K562 (cell line): Measurements from ENCODE around the gene ILKAP. TPM values are rescaled to one million over a fixed set of nuclear protein-coding genes. Genes with fewer than 3 reads are reported as not detected.

Experiments used
- ATAC-seq: fragments of 200-7000 bp; cut with Tn5 transposase; 3 replicates; pipeline ENCODE4 v1.9.1; 2020; ENCODE audit warnings: moderate library complexity
- BruUV-seq: library from RNA; stranded (reverse); fragments of 400-500 nt; replicated peaks from 2 replicates; lab custom pipeline; 2021; lab: Mats Ljungman, UMichigan
- CTCF ChIA-PET: fragments of 300-600 bp; formaldehyde crosslinking; extraction: SDS; loops from one replicate; lab custom pipeline; 2021; ENCODE audit warnings: low intra/inter-chr PET ratio; lab: Yijun Ruan, JAX
- POLR2A ChIA-PET: fragments of 300-600, 350-650 bp; sonication (Branson Sonifier 250); formaldehyde crosslinking; extraction: SDS; loops from one replicate; lab custom pipeline; 2021; ENCODE audit warnings: antibody characterized with exemption, inconsistent platforms; lab: Yijun Ruan, JAX
- DNase-seq, 4 experiments: peaks; one replicate each; pipeline versions ENCODE4 v3.0.0 to v3.0.0-alpha.2; 2011 to 2018; ENCODE audit warnings: low spot score in 3 of 4, mixed read lengths in 3 of 4; ENCODE audit errors: extremely low read depth in 1 of 4
- FAIRE-seq: peaks from 2 replicates; lab custom pipeline; 2011; peaks lifted over from hg19 to GRCh38; lab: Jason Lieb, UNC
- H2AFZ ChIP-seq: 2 replicates; pipeline ENCODE4 v1.6.0; 2011; ENCODE audit warnings: low read depth, low read length, control low read depth, inconsistent platforms
- H3K27ac ChIP-seq: fragments of 200-600 bp; 3 replicates; pipeline ENCODE4 v1.8.0; 2011; ENCODE audit warnings: low read depth, mild to moderate bottlenecking, control low read depth, inconsistent platforms, low read length, moderate library complexity, mixed read lengths; ENCODE audit errors: extremely low read depth
- H3K27me3 ChIP-seq, 2 experiments: fragments of 300-600 bp in 1 of 2; 2 replicates in 1 of 2; 3 replicates in 1 of 2; pipeline versions ENCODE4 v1.6.0 to v1.8.0; 2011; ENCODE audit warnings: inconsistent platforms in 2 of 2, low read length in 2 of 2, mild to moderate bottlenecking in 1 of 2, mixed read lengths in 1 of 2, moderate library complexity in 1 of 2; ENCODE audit not compliant: control insufficient read depth in 2 of 2, insufficient read depth in 2 of 2
- H3K36me3 ChIP-seq: fragments of 300-600 bp; 3 replicates; pipeline ENCODE4 v1.8.0; 2011; ENCODE audit warnings: mild to moderate bottlenecking, low read length, inconsistent platforms; ENCODE audit not compliant: control insufficient read depth, insufficient read depth
- H3K4me1 ChIP-seq, 2 experiments: fragments of 200-600 bp in 1 of 2; replicated peaks in 1 of 2; 2 replicates in 1 of 2; 3 replicates in 1 of 2; pipeline versions ENCODE4 v1.5.1 to v1.8.0; 2011; ENCODE audit warnings: inconsistent platforms in 2 of 2, low read length in 2 of 2, mild to moderate bottlenecking in 1 of 2, mixed read lengths in 1 of 2, moderate library complexity in 1 of 2; ENCODE audit not compliant: control insufficient read depth in 2 of 2, insufficient read depth in 2 of 2
- H3K4me2 ChIP-seq: 2 replicates; pipeline ENCODE4 v1.6.1; 2011; ENCODE audit warnings: low read length, control low read depth, inconsistent platforms, mixed read lengths; ENCODE audit not compliant: insufficient read depth
- H3K4me3 ChIP-seq: fragments of 200-600 bp; sonication (generic), shearing (Covaris generic); 2 replicates; pipeline ENCODE4 v1.5.1; 2016; ENCODE audit warnings: control low read depth, inconsistent platforms
- H3K79me2 ChIP-seq: fragments of 200-600 bp; 3 replicates; pipeline ENCODE4 v1.8.0; 2011; ENCODE audit warnings: low read length, inconsistent platforms; ENCODE audit not compliant: control insufficient read depth, insufficient read depth
- H3K9ac ChIP-seq, 2 experiments: 2 replicates each; pipeline versions ENCODE4 v1.6.0 to v1.6.1; 2011; ENCODE audit warnings: low read depth in 2 of 2, low read length in 2 of 2, control low read depth in 1 of 2, inconsistent platforms in 1 of 2, mild to moderate bottlenecking in 1 of 2, mixed read lengths in 1 of 2; ENCODE audit not compliant: insufficient read depth in 1 of 2
- H3K9me1 ChIP-seq: one replicate; pipeline ENCODE4 v1.6.0; 2011; ENCODE audit warnings: inconsistent platforms, mild to moderate bottlenecking, low read length, moderate library complexity; ENCODE audit not compliant: control insufficient read depth, insufficient read depth
- H3K9me3 ChIP-seq: replicated peaks from 2 replicates; pipeline ENCODE4 v1.5.1; 2011; ENCODE audit warnings: low read depth, low read length, inconsistent platforms; ENCODE audit not compliant: control insufficient read depth, insufficient read depth
- H4K20me1 ChIP-seq: replicated peaks from 2 replicates; pipeline ENCODE4 v1.6.1; 2011; ENCODE audit warnings: low read length, inconsistent platforms, mixed read lengths; ENCODE audit not compliant: control insufficient read depth, insufficient read depth
- ARNT ChIP-seq, 2 experiments: fragments of 450-650 bp; IDR thresholded peaks; 2 replicates each; pipeline ENCODE4 v1.6.1; 2016; ENCODE audit warnings: mild to moderate bottlenecking in 1 of 2
- BRCA1 ChIP-seq, 2 experiments: fragments of 450-650 bp in 1 of 2; sonication (generic) in 1 of 2; formaldehyde crosslinking in 1 of 2; IDR thresholded peaks; 2 replicates each; pipeline versions ENCODE4 v1.5.0 to v1.6.1; 2017 to 2020; ENCODE audit warnings: mild to moderate bottlenecking in 1 of 2, missing genetic modification reagents in 1 of 2
- HNRNPLL ChIP-seq: fragments of 200-400 bp; formaldehyde crosslinking; IDR thresholded peaks from 2 replicates; pipeline ENCODE4 v1.6.1; 2017; ENCODE audit warnings: low read length, low read depth, mild to moderate bottlenecking; ENCODE audit not compliant: poor library complexity, severe bottlenecking
- KDM1A ChIP-seq, 2 experiments: fragments of 450-650 bp; IDR thresholded peaks; 2 replicates each; pipeline ENCODE4 v1.6.1; 2016; ENCODE audit warnings: mild to moderate bottlenecking in 2 of 2
- SREBF2 ChIP-seq: sonication (generic); formaldehyde crosslinking; IDR thresholded peaks from 2 replicates; pipeline ENCODE4 v1.4.0; 2020; ENCODE audit warnings: mild to moderate bottlenecking, missing genetic modification reagents
- STAT5B ChIP-seq: fragments of 250-450 bp; sonication (Bioruptor Pico); IDR thresholded peaks from 2 replicates; pipeline ENCODE4 v1.8.0; 2021; ENCODE audit warnings: mild to moderate bottlenecking, inconsistent platforms
- THRB ChIP-seq: fragments of 450-650 bp; formaldehyde crosslinking; conservative IDR thresholded peaks from 2 replicates; pipeline ENCODE4 v1.4.0; 2022; ENCODE audit warnings: mild to moderate bottlenecking, missing genetic modification characterization
- U2AF2 ChIP-seq: fragments of 200-400 bp; formaldehyde crosslinking; optimal IDR thresholded peaks from 2 replicates; pipeline ENCODE3; 2017; ENCODE audit warnings: low read depth, mild to moderate bottlenecking, low read length
- ZNF431 ChIP-seq: sonication (generic); formaldehyde crosslinking; IDR thresholded peaks from 2 replicates; pipeline ENCODE4 v1.8.0; 2022; ENCODE audit warnings: mild to moderate bottlenecking, missing genetic modification reagents
- ZNF77 ChIP-seq: fragments of 250-450 bp; sonication (Bioruptor Pico); IDR thresholded peaks from 2 replicates; pipeline ENCODE4 v1.5.0; 2020
- WGBS: fragments of 100-300 bp; shearing (Covaris generic); methylation state at CpG from one replicate; pipeline ENCODE4 v1.1.6; 2016; ENCODE audit warnings: low coverage, mixed read lengths; ENCODE audit not compliant: insufficient coverage; ENCODE audit errors: missing lambda C conversion rate; 5-methylcytosine and 5-hydroxymethylcytosine counted together
- in situ Hi-C: fragments of 300-500 bp; cut with MboI; formaldehyde crosslinking; loops from 4 replicates; pipeline ENCODE4 v1.15.0; 2018; ENCODE audit warnings: inconsistent platforms, mixed read lengths
- intact Hi-C: fragments of 100-400 bp; cut with micrococcal nuclease; formaldehyde crosslinking; loops from 2 replicates; pipeline ENCODE4 v1.14.2; 2022
- polyA plus RNA-seq, 8 experiments: library from polyadenylated mRNA; depleted of rRNA in 4 of 8; stranded (reverse) in 5 of 8; unstranded in 3 of 8; fragments of >200 nt; fragmentation: Nextera tagmentation in 2 of 8; fragmentation: Illumina TruSeq in 1 of 8; extraction: Ambion mirVana in 2 of 8; extraction: Trizol in 1 of 8; gene quantifications; 2 replicates each; pipeline versions ENCODE4 v1.2.1 to v1.2.3, GENCODE V29; 2011 to 2014; ENCODE audit warnings: inconsistent platforms in 1 of 8, missing spikeins in 1 of 8
- total RNA-seq, 7 experiments: library from RNA; depleted of rRNA in 6 of 7; stranded (reverse); fragments of >200 nt in 6 of 7; fragmentation: Illumina TruSeq in 2 of 7; extraction: Trizol in 2 of 7; gene quantifications; 2 replicates each; pipeline versions ENCODE4 v1.2.1 to v1.2.3, GENCODE V29; 2011 to 2021; ENCODE audit warnings: low replicate concordance in 1 of 7

ILKAP gene
- total and polyA plus RNA-seq, 9 of the 15 experiments (the other 6 are each of a cell fraction or from before 2014, with no cell fraction given): 3.1 to 43.9 (median 20.7) TPM

- 68% methylated on average over 6 of the region's 7 CpGs for WGBS
- H3K79me2 ChIP-seq: peaks cover 19% of the 10 kb centered on the region
- no peak overlapping the region for H3K4me3 ChIP-seq
- H3K27ac ChIP-seq: no peak overlapping the region
- no peak overlapping the region for H3K9ac ChIP-seq
- H3K27me3 ChIP-seq: no peaks in the 10 kb centered on the region
- FAIRE-seq: no peak
- no peak overlapping the region for H2AFZ ChIP-seq
- CTCF ChIA-PET: interaction anchor here (1.1 kb wide), 1 partner anchor 83 kb away, joined by 3 read pairs; no protein-coding TSS in a partner anchor
- H3K9me3 ChIP-seq: no peaks in the 10 kb centered on the region
- H3K36me3 ChIP-seq: peaks cover 21% of the 10 kb centered on the region; the same call in 2 of the 3 replicates
- BruUV-seq: no TSS peak
- peaks cover 10 to 32% of the 10 kb centered on the region in 2 experiments for H3K4me1 ChIP-seq
- intact Hi-C loops: no loop called here
- no peak overlapping the region for H3K4me2 ChIP-seq
- H3K9me1 ChIP-seq: no peaks in the 10 kb centered on the region
- no peak for DNase-seq
- no peak for ATAC-seq
- POLR2A ChIA-PET: interaction anchor here (0.6 kb wide), 2 partner anchors 497 to 1906 kb away, joined by 3 to 4 read pairs; no protein-coding TSS in a partner anchor
- TF ChIP-seq ARNT (IDR thresholded peaks at IDR 0.05): no peak
- TF ChIP-seq SREBF2 (CRISPR knock-in tag): no peak
- no peak for TF ChIP-seq KDM1A (IDR thresholded peaks at IDR 0.05)
- no peak for TF ChIP-seq ZNF431 (CRISPR knock-in tag)
- no peak for TF ChIP-seq HNRNPLL
- no peak for TF ChIP-seq BRCA1 (IDR thresholded peaks at IDR 0.05)
- no peak for TF ChIP-seq BRCA1 (CRISPR knock-in tag; IDR thresholded peaks at IDR 0.05)
- no peak for TF ChIP-seq U2AF2
- TF ChIP-seq ZNF77 (CRISPR knock-in tag): no peak
- no peak for TF ChIP-seq THRB (CRISPR knock-in tag)
- no peak for TF ChIP-seq STAT5B (CRISPR knock-in tag)
- H4K20me1 ChIP-seq: no peaks in the 10 kb centered on the region
- in situ Hi-C loops: no loop called here
Measured at GRCh38 chr2:238242731-238243495, 39.4 kb upstream of the ILKAP start.
